Measurements from ENCODE around the gene SLC22A2.
"Not testable (repeated sequence)": the region's sequence is repeated elsewhere in the genome, so short reads cannot be mapped to it uniquely, and the experiment has no call there.

The SLC22A2 gene

GRCh38 chr6:160248538-160248937 lies 10.1 kb downstream of the SLC22A2 start:
- DNase-seq (ENCODE audit: low spot score), result no peak

DNA sequence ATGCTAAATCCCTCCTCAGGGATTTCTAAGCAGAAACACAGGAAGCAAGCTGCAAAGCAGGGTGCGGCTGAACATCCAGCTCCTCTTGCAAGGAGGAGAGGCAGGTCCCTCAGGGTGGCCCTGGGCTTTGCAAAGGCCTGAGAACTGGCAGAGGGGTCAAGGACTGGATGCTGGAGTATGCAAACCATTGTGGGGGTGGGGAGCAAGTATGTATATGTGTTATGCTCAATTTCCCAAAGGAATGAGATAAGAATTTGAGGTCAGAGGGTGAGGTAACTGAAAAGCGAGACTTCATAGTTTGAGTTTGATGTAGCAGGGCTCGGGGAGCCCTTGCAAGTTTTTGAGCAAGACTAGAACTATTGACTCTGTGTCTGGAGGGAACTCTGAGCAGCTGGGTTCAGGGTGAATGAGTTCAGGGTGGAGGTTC lies 11.2 kb downstream of the SLC22A2 start:
- DNase-seq (ENCODE audit: low spot score), result no peak

GRCh38 chr6:160240691-160241084 lies 17.9 kb downstream of the SLC22A2 start:
- no peak for DNase-seq (ENCODE audit: low spot score)

- no peak for DNase-seq (ENCODE audit: low spot score)
Observed at GRCh38 chr6:160239929-160240690, 18.5 kb downstream of the SLC22A2 start.

DNA sequence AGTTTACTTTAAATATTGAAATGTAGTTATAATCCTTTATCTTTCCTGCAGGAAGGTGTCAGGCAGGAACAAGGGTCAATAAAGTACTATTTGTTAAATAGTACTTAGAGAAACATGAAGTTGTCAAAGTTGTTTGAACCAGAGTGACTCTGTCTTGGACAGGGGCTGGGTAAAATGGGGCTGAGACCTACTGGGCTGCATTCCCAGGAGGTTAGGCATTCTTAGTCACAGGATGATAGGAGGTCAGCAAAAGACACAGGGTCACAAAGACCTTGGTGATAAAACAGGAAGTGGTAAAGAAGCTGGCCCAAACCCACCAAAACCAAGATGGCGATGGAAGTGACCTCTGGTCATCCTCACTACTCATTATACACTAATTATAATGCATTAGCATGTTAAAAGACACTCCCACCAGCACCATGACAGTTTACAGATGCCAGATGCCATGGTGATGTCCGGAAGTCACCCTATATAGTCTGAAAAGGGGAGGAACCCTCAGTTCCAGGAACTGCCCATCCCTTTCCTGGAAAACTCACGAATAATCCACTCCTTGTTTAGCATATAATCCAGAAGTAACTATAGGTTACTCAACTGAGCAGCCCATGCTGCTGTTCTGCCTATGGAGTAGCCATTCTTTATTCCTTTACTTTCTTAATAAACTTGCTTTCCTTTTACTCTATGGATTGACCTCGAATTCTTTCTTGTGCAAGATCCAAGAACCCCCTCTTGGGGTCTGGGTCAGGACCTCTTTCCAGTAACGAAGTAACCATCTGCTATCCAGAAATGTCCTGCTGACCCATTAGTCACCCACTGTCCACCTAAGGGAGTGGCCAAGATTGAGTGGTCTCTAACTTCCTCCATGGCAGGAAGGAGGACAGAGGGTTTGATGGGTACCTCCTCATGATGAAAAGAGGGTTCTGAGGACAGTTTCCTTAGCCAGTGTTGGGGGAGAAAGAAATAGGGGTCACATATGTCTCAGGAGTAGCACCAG lies 19.6 kb downstream of the SLC22A2 start:
- no peak for DNase-seq (ENCODE audit: low spot score)

DNA sequence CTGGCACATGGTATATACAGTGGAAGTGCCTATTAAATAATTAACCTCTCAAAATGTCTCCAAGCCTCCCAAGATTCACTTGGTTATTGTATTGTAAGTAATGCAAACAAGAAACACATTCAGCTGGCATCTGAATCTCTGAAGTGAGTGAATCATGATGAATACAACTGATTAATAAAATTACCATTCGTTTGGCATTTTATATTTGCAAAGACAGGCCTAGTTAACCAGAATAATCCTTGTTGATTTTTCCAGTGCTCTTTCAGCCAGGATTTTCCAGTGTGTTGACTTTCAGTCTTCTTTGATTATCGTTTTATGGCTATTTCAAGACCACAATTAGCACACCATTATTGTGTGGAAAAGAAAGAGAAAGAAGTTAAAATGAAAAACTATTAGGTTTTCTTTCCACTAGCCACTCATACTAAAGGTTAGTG lies 20.3 kb downstream of the SLC22A2 start:
- DNase-seq (ENCODE audit: low spot score), result no peak

- DNase-seq (ENCODE audit: low spot score), result not testable (repeated sequence)
Observed at GRCh38 chr6:160237597-160238275, 20.9 kb downstream of the SLC22A2 start.

DNA sequence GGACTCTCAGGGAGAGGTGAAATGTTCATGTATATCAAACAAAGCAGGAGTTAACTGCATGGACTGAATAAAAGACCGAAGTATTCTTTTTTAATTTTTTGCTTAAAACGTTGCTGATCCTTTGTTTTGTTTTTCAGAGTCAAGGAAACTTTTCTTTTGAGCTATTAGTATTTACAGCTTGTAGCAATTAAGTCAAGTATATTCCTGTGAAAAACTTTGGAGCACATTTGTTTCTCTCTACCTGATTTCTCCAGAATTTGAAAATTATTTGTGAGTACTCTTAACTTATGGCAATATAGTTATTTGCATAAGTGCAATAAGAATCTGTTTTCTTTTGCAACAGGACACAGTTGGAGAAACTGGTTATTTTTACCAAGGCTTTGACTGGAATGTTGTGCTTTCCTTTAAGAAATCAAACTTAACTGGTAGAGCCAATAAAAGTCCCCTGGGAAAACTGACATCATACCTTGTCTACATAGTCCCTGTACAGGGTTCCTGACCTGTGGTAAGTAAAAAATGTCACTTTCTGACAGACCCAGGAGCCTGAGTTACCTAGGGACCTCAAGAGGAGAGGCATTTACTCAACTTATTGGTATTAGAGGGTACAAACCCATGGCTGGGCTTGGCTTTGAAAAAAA lies 22.3 kb downstream of the SLC22A2 start:
- DNase-seq (ENCODE audit: low spot score), result not testable (repeated sequence)

DNA sequence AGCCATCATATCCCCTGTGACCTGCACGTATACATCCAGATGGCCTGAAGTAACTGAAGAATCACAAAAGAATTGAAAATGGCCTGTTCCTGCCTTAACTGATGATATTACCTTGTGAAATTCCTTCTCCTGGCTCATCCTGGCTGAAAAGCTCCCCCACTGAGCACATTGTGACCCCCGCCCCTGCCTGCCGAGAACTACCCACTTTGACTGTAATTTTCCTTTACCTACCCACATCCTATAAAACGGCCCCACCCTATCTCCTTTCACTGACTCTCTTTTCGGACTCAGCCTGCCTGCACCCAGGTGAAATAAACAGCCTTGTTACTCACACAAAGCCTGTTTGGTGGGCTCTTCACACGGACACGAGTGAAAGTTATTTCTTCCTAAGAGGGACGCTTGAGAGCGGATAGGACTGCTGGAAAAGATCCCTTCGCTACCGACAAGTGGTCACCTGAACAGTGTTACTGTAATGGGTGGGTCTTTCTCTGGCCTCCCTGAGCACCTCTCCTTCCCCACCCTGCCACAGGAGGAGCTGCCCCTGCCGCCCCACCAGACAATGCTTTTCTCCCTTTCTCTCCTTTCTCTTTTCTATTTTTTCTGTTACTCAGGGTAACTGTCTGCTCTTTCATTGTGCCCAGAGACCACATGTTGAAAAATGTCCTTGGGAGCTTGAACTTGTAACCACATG lies 24.5 kb downstream of the SLC22A2 start:
- DNase-seq (ENCODE audit: low spot score), result not testable (repeated sequence)

DNA sequence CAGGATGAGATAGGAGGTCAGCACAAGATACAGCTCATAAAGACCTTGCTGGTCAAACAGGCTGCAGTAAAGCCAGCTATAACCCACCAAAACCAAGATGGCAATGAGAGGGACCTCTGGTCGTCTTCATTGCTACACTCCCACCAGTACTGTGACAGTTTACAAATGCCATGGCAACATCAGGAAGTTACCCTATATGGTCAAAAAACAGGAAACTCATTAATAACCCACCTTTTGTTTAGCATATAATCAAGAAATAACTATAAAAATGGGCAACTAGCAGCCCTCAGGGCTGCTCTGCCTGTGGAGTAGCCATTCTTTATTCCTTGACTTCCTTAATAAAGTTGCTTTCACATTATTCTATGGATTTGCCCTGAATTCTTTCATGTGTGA lies 30.9 kb downstream of the SLC22A2 start:
- no peak for DNase-seq (ENCODE audit: low spot score)

GRCh38 chr6:160227038-160227768 lies 31.4 kb downstream of the SLC22A2 start:
- DNase-seq (ENCODE audit: low spot score), result no peak

- DNase-seq (ENCODE audit: low spot score), result no peak
Observed at GRCh38 chr6:160226118-160226591, 32.5 kb downstream of the SLC22A2 start.

- no peak for DNase-seq (ENCODE audit: low spot score)
Observed at GRCh38 chr6:160224639-160225237, 33.9 kb downstream of the SLC22A2 start.

GRCh38 chr6:160222491-160222890 lies 36.1 kb downstream of the SLC22A2 start:
- DNase-seq (ENCODE audit: low spot score), result peak; percentile 64

DNA sequence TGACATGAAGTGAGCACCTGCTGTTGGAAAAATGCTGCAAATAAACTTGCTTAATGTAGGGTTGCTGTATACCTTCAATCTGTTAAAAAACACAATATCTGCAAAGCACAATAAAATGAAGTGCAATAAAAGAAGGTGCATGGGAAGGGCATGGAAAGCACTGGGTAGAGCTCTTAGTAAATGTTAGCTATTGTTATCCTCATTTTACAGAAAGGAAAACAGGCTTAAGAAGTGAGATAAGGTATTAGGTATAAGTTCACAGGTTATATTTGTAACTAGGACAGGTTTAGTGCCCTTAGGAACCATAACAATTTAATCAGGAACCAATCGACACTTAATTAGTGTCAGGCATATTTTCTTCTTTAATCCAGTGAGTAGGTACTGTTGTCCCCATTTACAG lies 36.7 kb downstream of the SLC22A2 start:
- no peak for DNase-seq (ENCODE audit: low spot score)

GRCh38 chr6:160221423-160221822 lies 37.2 kb downstream of the SLC22A2 start:
- DNase-seq (ENCODE audit: low spot score), result no peak

- no peak for DNase-seq (ENCODE audit: low spot score)
Observed at GRCh38 chr6:160218810-160219209, 39.8 kb downstream of the SLC22A2 start.

GRCh38 chr6:160217863-160218262 lies 40.8 kb downstream of the SLC22A2 start:
- no peak for DNase-seq (ENCODE audit: low spot score)

DNA sequence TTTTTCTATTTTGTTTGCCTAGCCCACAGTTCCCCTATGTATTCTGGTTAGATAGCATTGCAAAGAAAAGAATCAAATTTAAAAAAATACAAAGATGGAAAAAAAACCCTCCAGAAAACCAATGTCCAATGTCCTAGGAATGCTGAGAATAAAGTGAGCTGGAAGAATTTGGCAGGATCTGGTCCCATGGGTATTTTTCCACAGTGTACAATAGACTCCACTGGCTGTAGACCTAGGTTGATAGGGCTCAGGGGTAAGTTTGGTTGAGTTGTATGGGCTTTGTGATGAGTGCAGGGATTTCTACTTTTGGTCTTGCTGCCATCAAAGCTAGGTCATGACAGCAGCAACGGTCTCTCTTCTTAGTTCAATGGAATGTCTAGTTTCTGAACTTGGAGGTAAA lies 41.5 kb downstream of the SLC22A2 start:
- no peak for DNase-seq (ENCODE audit: low spot score)

DNA sequence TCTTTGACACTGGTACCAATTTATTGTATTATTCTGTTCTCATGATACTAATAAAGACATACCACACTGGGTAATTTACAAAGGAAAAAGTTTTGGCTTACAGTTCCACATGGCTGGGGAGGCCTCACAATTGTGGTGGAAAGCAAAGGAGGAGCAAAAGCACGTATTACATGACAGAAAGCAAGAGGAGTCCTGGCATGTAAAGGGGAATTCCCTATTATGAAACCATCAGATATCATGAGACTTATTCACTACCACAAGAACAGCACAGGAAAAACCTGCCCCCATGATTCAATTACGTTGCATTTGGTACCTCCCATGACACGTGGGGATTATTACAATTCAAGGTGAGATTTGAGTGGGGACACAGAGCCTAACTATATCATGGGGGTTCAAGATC lies 43.4 kb downstream of the SLC22A2 start:
- DNase-seq (ENCODE audit: low spot score), result no peak

All from iPS-NIHi11 (cell line).